ENCODE results near the gene UBR4.

- TF ChIP-seq EZH2 (IDR thresholded peaks at IDR 0.05; ENCODE audit: insufficient read depth, poor library complexity, severe bottlenecking) (no peak), EZH2phosphoT487 (IDR thresholded peaks at IDR 0.05; ENCODE audit: insufficient read depth, low read depth) (no peak)
Observed at GRCh38 chr1:19229229-19229628, 19.2 kb upstream of the UBR4 start.

Measured in GM23248 (cell line).